GM23248 (cell line): ENCODE data around the gene FAM120A.

Experiments
- EZH2 ChIP-seq: fragments of 200-600 bp; sonication (generic); IDR thresholded peaks from 2 replicates; pipeline ENCODE4 v1.6.1; 2018; ENCODE audit warnings: antibody characterized with exemption, mild to moderate bottlenecking; ENCODE audit not compliant: insufficient read depth, poor library complexity, severe bottlenecking
- EZH2phosphoT487 ChIP-seq: fragments of 200-600 bp; sonication (generic); IDR thresholded peaks from 2 replicates; pipeline ENCODE4 v1.6.1; 2018; ENCODE audit warnings: antibody characterized with exemption, moderate library complexity, mild to moderate bottlenecking, low read depth; ENCODE audit not compliant: insufficient read depth

GRCh38 chr9:93476924-93477323 lies 25.4 kb downstream of the FAM120A start:
- no peak for TF ChIP-seq EZH2
- TF ChIP-seq EZH2phosphoT487: no peak
